Measurements from ENCODE around the gene FMN2.
"Not testable (repeated sequence)": the region's sequence is repeated elsewhere in the genome, so short reads cannot be mapped to it uniquely, and the experiment has no call there.

Gene FMN2

GRCh38 chr1:240304466-240304865 is 212.8 kb downstream of the FMN2 start:
- no peak overlapping the region for H3K4me3 ChIP-seq (ENCODE audit: low read depth, low read length)

- no peak overlapping the region for H3K4me3 ChIP-seq (ENCODE audit: low read depth, low read length)
Observed at GRCh38 chr1:240306673-240307072, 215.0 kb downstream of the FMN2 start.

GRCh38 chr1:240308096-240308495 is 216.4 kb downstream of the FMN2 start:
- H3K4me3 ChIP-seq (ENCODE audit: low read depth, low read length), result no peak overlapping the region

- H3K4me3 ChIP-seq (ENCODE audit: low read depth, low read length), result no peak overlapping the region
Observed at GRCh38 chr1:240309769-240310168, 218.1 kb downstream of the FMN2 start.

GRCh38 chr1:240310226-240310925 is 218.7 kb downstream of the FMN2 start:
- no peak overlapping the region for H3K4me3 ChIP-seq (ENCODE audit: low read depth, low read length)

- H3K4me3 ChIP-seq (ENCODE audit: low read depth, low read length), result no peak overlapping the region
Observed at GRCh38 chr1:240312872-240313271, 221.2 kb downstream of the FMN2 start.

GRCh38 chr1:240314845-240315801 is 223.4 kb downstream of the FMN2 start:
- no peak overlapping the region for H3K4me3 ChIP-seq (ENCODE audit: low read depth, low read length)

GRCh38 chr1:240319998-240320397 is 228.3 kb downstream of the FMN2 start:
- H3K4me3 ChIP-seq (ENCODE audit: low read depth, low read length), result no peak overlapping the region

- no peak overlapping the region for H3K4me3 ChIP-seq (ENCODE audit: low read depth, low read length)
Observed at GRCh38 chr1:240320659-240321058, 229.0 kb downstream of the FMN2 start.

- no peak overlapping the region for H3K4me3 ChIP-seq (ENCODE audit: low read depth, low read length)
Observed at GRCh38 chr1:240322943-240323342, 231.3 kb downstream of the FMN2 start.

- not testable (repeated sequence) for H3K4me3 ChIP-seq (ENCODE audit: low read depth, low read length)
Observed at GRCh38 chr1:240328382-240328781, 236.7 kb downstream of the FMN2 start.

GRCh38 chr1:240329443-240329842 is 237.8 kb downstream of the FMN2 start:
- no peak overlapping the region for H3K4me3 ChIP-seq (ENCODE audit: low read depth, low read length)

GRCh38 chr1:240332672-240333071 is 241.0 kb downstream of the FMN2 start:
- no peak overlapping the region for H3K4me3 ChIP-seq (ENCODE audit: low read depth, low read length)

GRCh38 chr1:240337781-240338180 is 246.1 kb downstream of the FMN2 start:
- no peak overlapping the region for H3K4me3 ChIP-seq (ENCODE audit: low read depth, low read length)

- no peak overlapping the region for H3K4me3 ChIP-seq (ENCODE audit: low read depth, low read length)
Observed at GRCh38 chr1:240338837-240339236, 247.2 kb downstream of the FMN2 start.

GRCh38 chr1:240341365-240342250 is 249.9 kb downstream of the FMN2 start:
- H3K4me3 ChIP-seq (ENCODE audit: low read depth, low read length), result no peak overlapping the region

- no peak overlapping the region for H3K4me3 ChIP-seq (ENCODE audit: low read depth, low read length)
Observed at GRCh38 chr1:240342251-240342625, 250.6 kb downstream of the FMN2 start.

GRCh38 chr1:240343045-240343444 is 251.4 kb downstream of the FMN2 start:
- no peak overlapping the region for H3K4me3 ChIP-seq (ENCODE audit: low read depth, low read length)

GRCh38 chr1:240343966-240344365 is 252.3 kb downstream of the FMN2 start:
- no peak overlapping the region for H3K4me3 ChIP-seq (ENCODE audit: low read depth, low read length)

GRCh38 chr1:240344918-240345317 is 253.2 kb downstream of the FMN2 start:
- no peak overlapping the region for H3K4me3 ChIP-seq (ENCODE audit: low read depth, low read length)

- H3K4me3 ChIP-seq (ENCODE audit: low read depth, low read length), result no peak overlapping the region
Observed at GRCh38 chr1:240349695-240350094, 258.0 kb downstream of the FMN2 start.
